Suprapubic skin (tissue), 3 donors: ENCODE results near the gene ZC2HC1B.

ENCODE experiments used
- CTCF ChIP-seq, 2 donors: fragments of 200-600 bp in 1 of 2; fragments of 450-650 bp in 1 of 2; sonication (generic) in 1 of 2; IDR thresholded peaks; one replicate each; pipeline ENCODE4 v1.5.1; 2016 to 2019; ENCODE audit warnings: antibody characterized with exemption in 2 of 2, mild to moderate bottlenecking in 1 of 2, moderate library complexity in 1 of 2
- POLR2A ChIP-seq, 2 donors: fragments of 450-650 bp; IDR thresholded peaks; one replicate each; pipeline ENCODE4 v1.6.1; 2017; ENCODE audit warnings: antibody characterized with exemption in 2 of 2, mild to moderate bottlenecking in 2 of 2, moderate library complexity in 2 of 2

GRCh38 chr6:143963158-143963919 is 99.1 kb downstream of the ZC2HC1B start:
- no peak for TF ChIP-seq CTCF (IDR thresholded peaks at IDR 0.05)
- TF ChIP-seq POLR2A (IDR thresholded peaks at IDR 0.05), result no peak
